Hepatocyte (in vitro differentiated cells): ENCODE measurements around the gene MYCBPAP.

Experiments
- EZH2 ChIP-seq: fragments of 200-600 bp; sonication (generic); IDR thresholded peaks from 2 replicates; pipeline ENCODE4 v1.6.1; 2016; ENCODE audit warnings: antibody characterized with exemption, mild to moderate bottlenecking, borderline replicate concordance
- EZH2phosphoT487 ChIP-seq: fragments of 200-600 bp; sonication (generic); IDR thresholded peaks from one replicate; pipeline ENCODE4 v1.6.1; 2018; ENCODE audit warnings: antibody characterized with exemption, mild to moderate bottlenecking, low read depth, moderate library complexity; ENCODE audit not compliant: unreplicated experiment, severe bottlenecking
- TF ChIP-seq, protein P1 (sequence below): fragments of 200-600 bp; sonication (generic); IDR thresholded peaks from 2 replicates; pipeline ENCODE4 v1.5.1; 2016; ENCODE audit warnings: antibody characterized with exemption, mild to moderate bottlenecking; ENCODE audit not compliant: poor library complexity

DNA sequence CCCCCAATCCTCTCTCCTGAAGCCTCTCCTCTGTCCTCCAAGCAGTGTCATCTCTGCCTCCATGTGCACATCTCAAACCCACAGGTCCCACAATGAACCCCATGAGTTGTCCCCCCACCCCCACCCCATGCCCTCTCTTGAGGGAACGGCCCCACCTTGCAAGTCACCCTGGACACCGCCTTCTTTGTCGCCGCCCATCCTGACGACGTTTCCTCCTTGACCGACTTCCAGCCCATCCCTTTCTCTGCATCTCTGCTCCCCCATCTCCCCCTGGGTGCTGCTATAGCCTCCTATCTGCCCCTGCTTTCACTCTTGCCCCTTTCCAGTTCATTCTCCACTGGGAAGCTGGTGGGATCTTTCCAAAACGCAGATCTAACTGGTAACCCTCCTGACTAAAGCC is 37.1 kb downstream of the MYCBPAP start:
- no peak for TF ChIP-seq EZH2phosphoT487
- TF ChIP-seq, protein P1, sequence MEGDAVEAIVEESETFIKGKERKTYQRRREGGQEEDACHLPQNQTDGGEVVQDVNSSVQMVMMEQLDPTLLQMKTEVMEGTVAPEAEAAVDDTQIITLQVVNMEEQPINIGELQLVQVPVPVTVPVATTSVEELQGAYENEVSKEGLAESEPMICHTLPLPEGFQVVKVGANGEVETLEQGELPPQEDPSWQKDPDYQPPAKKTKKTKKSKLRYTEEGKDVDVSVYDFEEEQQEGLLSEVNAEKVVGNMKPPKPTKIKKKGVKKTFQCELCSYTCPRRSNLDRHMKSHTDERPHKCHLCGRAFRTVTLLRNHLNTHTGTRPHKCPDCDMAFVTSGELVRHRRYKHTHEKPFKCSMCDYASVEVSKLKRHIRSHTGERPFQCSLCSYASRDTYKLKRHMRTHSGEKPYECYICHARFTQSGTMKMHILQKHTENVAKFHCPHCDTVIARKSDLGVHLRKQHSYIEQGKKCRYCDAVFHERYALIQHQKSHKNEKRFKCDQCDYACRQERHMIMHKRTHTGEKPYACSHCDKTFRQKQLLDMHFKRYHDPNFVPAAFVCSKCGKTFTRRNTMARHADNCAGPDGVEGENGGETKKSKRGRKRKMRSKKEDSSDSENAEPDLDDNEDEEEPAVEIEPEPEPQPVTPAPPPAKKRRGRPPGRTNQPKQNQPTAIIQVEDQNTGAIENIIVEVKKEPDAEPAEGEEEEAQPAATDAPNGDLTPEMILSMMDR = no peak
- TF ChIP-seq EZH2 = no peak
